Measurements from ENCODE around the gene ZBED6.

The ZBED6 gene

GRCh38 chr1:203839081-203839480 is 43.7 kb downstream of the ZBED6 start:
- in situ Hi-C loops (cut with MboI; ENCODE audit: low sequenced_read_pairs), result no loop called here

- in situ Hi-C loops (cut with MboI; ENCODE audit: low sequenced_read_pairs), result no loop called here
These were observed 44.9 kb downstream of the ZBED6 start for GRCh38 chr1:203840208-203840808.

- in situ Hi-C loops (cut with MboI; ENCODE audit: low sequenced_read_pairs), result no loop called here
These were observed 47.1 kb downstream of the ZBED6 start for GRCh38 chr1:203842559-203842876.

GRCh38 chr1:203843435-203843834 is 48.0 kb downstream of the ZBED6 start:
- in situ Hi-C loops (cut with MboI; ENCODE audit: low sequenced_read_pairs), result no loop called here
